ENCODE measurements around the gene PDE4D.

PDE4D gene

DNA sequence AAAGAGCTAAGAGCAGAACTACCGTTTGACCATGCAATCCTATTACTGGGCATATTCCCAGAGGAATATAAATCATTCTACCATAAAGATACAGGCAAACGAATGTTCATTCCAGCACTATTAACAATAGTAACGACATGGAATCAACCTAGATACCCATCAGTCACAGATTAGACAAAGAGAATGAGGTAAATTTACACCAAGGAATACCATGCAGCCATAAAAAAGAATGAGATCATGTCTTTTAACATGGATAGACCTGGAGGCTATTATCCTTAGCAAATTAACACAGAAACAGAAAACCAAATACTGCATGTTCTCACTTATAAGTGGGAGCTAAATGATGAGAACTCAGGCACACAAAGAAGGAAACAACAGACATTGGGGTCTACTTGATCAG lies 641.9 kb downstream of the PDE4D start:
- no peak for DNase-seq (ENCODE audit: low spot score)

DNA sequence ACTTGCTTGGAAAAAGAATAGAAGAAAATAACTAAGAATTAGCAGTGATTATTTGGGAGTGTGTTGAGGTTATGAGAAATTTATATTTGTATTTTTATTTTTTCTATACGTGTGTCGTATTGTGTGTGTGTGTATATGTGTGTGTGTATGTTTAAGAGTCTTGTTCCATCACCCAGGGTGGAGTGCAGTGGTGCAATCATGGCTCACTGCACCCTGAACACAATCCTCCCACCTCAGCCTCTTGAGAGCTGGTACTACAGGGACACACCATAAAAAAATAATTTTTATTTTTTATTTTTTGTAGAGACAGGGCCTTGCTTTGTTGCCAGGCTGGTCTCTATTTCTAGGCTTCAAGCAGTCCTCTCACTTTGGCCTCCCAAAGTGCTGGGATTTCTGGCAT lies 643.8 kb downstream of the PDE4D start:
- DNase-seq (ENCODE audit: low spot score), result no peak

DNA sequence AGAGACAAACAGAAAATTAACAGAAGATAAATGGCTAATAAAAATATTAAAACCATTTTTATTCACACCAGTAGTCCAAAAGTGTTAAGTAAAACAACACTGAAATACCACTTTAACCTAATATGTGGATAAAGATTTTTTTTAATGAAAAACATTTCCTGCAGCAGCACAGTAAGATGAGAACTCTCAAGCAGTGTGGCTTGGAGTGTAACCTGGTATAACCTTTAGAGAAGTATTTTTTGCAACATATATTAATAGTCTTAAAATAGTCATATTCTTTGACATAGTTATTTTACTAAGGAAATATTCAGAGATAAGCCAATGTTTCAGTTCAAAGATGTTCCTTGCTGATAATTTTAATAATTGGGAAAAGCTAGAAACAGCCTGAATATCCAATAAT lies 644.4 kb downstream of the PDE4D start:
- no peak for DNase-seq (ENCODE audit: low spot score)

DNA sequence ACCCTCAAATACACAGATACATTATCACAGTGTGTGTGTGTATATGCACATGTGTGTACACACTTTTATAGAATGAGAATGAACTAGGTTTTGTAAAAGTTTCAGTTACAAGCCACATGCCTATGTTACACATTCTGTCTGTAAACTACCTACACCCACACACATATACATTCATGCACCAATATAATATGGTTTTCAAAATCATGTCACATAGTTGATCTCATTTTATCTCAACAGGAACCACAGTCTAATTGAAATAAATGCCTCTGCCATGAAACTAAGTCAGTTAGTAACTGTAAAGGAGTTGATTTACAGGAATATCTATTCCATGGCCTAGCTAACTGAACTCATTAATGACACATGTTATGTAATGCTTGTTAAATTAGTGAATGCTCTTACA lies 646.6 kb downstream of the PDE4D start:
- DNase-seq (ENCODE audit: low spot score), result no peak

DNA sequence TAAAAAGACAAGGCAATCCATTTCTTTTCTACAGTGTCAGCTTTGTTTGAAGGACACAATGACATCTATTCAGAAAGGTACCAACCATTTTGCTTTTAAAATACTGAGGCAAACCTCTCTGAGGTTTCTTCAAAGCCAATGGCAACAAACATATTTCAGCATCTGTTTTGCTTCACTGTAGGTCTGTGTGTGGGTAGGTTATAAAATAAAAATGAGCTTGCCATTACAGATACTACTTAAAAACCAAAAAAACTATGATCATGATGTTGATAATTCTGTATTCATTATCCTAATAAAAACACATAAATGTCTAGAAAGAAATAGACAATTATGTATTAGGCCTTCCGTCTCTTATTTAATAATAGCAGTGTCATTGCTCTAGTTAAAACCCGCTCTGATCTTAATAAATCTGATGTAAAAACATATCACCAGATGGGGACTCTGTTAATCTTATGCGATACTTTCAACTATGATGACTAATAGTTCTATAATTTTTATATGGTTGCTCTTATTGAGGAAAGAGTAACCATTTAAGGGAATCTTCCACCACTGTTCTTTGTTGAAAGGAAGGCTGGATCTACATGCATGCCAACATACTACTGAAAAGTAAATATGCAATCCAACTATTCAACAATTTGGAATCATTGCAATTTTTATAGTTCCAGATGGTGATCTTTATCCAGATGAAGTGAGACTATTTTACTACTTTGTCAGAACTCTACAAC lies 647.2 kb downstream of the PDE4D start:
- no peak for DNase-seq (ENCODE audit: low spot score)

DNA sequence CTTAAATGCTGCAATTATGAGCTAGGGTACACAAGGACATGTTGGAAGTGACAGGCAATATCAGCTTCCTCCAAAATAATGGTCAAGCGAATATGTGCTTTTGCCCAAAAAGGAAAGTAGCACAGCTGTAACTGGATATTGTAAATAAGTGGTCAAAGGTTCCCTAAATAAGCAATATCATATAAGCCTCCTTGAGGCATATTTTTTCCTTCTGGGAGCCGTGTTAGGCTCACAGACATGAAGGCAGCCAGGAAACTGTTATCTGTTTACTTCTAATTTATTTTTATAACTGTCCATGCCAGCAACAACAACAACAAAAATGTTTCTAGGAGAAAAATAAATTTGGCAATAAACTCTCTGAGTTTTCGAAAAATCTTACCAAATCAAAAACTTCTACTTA lies 648.3 kb downstream of the PDE4D start:
- no peak for DNase-seq (ENCODE audit: low spot score)

DNA sequence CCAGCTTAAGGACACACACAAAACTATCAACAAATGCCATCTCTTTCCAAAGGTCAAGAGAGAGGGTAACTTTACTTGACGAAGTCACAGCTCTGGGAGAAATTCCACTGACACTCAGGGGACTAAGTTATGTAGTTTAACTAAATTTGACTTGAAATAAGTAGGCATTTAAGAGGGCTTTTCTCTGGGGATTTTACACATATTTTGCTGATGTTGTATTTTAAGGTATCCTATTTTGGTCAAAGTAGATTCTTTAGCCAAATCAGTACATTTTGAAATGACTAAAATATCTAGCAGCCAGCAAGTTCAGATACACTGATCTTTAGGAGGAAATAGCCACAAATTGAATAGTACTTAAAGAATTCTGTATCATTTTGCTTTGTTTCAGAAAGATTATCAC lies 652.0 kb downstream of the PDE4D start:
- DNase-seq (ENCODE audit: low spot score), result no peak

DNA sequence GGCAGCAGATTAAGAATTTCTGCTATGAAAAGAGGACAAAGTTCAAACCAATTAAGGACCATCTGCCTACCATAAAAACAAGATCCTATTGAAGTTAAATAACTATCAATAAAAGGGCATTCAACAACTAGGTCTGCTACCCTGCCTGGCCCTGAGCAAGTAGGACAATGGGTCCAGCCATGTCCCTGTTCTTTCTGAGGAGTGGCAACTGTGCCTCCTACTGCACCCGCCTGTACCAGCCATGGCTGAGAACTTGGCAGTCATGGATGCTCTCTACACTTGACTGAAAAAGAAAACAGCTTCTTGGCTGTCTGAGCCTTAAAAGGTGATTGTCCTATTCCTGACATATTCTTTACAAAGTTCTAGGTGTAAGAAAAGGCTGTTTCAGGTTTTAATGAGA lies 652.4 kb downstream of the PDE4D start:
- no peak for DNase-seq (ENCODE audit: low spot score)

DNA sequence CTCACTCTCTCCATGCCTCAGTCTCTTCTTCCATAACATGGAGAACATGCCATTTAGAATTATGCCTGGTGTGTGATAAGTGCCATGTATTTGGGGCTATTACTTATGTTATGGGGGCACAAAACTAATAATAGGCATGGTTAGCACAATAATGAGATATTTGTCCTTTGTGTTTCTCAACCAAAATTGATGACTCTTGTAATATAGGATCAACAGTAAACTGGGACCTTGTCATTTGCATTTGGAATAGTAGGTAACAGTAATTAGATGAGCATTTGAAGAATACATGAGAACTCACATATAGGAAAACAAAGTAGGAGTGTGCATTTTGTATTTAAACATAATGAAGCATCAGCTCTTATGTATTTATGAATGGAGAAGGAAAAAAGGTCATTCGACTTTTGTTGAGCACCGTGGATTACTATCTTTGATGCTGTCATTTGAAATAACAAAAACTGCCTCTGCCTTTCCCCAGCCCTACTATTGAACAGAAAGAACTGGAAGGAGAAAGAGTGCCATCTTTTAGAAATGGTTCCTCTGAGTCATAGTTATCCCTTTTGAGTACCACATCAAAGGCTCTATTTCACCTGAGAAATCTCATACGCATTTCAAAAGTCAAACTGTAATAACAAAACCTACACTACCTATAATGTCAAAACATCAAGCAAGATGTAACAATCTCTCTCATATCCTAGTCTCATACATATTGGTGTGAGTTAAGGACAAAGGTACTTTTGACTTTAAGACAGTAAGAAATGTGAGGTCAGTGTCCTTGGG lies 655.2 kb downstream of the PDE4D start:
- no peak for DNase-seq (ENCODE audit: low spot score)

DNA sequence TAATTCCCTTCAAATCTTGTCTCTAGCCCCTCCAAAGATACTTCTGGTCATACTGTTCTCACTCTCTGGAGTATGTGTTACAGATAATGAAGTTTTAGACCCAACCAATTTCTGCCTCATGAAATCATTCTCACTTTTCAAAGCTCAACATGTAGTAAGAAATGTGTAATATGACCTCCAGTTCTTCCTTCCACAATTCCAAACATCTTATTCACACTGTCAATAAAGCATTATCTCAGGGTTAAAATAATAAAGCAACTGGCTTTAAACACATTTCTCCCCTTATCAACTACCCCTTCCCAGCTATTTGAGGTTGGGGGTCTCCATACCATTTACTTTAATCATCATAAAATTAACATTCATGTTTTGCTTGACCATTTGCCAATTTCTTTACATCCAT lies 656.5 kb downstream of the PDE4D start:
- no peak for DNase-seq (ENCODE audit: low spot score)

DNA sequence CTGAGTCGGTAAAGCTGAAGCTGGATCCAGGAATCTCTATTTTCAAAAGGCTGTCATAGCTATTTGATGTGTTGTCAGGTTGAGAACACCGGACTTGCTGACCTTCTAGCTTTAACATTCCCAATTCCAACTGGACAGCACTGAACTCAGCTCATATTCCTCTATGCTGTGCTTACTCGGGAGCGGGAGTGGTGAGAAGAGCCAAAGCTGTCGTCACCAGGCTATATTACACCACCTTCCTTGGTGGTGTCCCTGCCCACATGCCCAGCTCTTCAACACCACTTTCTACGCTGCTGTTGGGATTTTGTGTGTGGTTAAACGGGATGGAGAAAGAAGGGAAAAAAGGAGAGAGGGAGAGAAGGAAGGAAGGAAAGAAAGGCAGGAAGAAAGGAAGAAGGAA lies 657.1 kb downstream of the PDE4D start:
- no peak for DNase-seq (ENCODE audit: low spot score)

DNA sequence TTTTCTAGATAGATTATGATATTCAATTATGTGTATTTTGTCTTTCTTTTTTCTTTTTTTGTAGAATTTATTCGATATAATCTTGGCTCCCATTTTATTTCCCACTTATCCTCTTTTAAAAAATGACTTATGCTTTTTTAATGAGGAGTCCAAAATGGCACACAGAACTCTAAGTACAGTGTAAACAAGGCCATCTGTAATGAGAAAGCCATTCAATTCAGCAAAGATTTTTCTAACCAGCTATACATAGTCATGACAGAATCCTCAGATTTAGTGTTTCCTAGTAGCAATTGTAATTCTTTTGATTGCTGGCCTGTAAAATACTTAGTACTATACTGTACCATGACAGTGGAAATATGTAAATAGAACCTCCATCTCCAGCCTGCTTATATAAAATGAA lies 659.3 kb downstream of the PDE4D start:
- no peak for DNase-seq (ENCODE audit: low spot score)

DNA sequence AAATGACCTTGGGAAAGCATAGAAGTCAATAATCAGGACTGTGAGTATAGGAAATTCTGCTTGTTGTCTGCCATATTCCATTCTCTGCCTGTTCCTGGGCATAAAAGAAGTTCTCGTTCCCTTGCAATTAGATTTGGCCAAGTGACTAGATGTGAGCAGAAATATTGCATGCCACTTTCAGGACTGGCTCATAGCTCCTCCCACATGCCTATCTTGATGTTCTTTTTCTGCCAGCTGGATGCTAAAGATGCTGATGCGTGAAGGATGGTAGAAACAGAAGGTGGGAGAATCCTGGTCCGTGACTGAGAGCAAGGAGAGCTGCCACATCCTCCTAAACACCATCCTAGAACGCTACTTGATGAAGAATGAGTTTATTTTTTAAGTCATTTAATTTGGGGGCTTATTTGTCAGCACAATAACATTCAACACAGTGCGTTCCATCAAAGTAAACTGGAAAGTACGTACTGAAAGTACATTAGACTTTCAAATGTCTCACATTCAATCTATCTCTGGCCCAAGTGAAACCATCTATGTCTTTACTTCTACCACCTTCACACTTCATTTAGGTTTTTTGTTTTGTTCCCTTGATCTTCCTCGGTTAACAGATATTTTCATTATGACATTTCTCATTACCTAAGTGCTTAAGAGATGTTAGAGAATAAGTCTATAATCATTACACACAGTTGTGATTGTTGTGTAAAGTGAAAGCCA lies 662.1 kb downstream of the PDE4D start:
- DNase-seq (ENCODE audit: low spot score), result no peak

DNA sequence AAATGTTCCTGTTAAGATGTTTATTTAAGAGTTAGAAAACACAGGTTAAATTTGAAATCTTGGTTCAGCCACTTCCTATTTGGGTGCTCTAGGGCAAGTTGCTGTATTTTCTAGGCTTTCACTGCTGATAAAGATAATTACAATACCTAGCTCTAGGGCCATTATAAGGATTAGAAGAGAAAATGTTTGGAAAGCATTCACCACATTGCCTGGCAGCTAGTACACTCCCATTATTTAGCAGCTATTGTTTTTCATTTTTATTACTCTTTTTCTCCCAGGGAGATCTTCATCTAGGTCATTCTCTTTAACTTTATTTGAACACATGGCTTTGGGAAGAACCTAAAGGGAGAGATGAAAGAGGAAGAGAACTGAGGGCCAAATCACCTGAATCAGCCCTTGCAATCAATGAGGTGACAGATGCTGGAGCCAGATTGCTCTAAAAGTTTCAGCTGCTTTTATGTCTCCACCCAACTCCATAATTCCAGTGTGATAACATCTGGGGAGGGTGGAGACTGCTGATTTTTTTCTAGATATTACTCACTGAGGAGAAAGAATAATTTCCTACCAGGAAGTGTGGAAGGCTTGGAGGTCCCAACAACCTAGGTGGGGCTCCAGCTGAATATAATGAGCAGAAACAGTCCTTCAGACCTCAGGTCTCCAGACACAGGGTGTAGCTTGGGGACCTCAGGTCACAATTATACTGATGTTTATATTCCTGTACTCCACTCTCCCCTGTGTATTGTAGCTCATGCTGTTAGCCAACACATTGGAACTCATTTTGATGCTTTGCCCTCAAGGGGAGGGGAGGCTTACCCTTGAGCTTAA lies 670.6 kb downstream of the PDE4D start:
- no peak for DNase-seq (ENCODE audit: low spot score)

DNA sequence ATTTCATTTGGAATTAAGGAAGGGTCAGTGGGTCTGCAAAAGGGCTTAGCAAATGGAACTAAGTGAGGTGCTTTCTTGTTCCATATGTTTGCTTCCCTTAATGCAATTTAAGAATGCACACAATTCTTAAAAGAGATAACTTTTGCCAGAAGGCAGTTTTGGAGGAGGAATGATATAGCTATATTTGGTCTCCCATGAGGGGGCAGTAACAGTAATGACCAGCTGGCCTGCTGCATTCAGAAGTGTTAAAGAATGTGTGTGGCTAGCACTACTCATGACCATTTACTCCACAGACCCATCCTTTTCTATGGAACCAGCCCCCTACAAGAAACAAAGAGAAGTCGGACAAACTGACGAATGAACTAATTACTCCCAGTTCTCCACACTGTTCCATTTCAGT lies 671.8 kb downstream of the PDE4D start:
- DNase-seq (ENCODE audit: low spot score), result no peak

DNA sequence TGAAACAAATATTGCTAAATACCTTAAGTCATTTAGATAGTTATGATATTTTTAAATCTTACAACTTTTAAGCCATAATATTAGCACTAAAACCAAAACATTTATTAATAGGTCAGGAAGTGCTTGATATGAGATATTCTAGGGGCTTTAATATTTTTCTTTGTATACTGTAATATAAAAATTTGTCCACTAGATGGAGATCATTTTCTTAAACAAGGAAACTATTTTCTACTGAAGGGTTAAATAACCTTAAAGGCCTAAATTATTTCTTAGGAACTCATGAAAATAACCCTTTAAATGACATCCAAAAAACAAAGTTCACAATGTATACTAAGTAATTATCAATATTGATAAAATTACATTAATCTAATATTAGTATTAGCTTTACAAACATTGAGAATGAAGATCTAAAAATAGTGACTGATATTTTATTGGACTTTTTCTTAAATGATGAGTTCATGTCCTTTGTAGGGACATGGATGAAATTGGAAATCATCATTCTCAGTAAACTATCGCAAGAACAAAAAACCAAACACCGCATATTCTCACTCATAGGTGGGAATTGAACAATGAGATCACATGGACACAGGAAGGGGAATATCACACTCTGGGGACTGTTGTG lies 675.0 kb downstream of the PDE4D start:
- peak; percentile 57 for DNase-seq (ENCODE audit: low spot score)

DNA sequence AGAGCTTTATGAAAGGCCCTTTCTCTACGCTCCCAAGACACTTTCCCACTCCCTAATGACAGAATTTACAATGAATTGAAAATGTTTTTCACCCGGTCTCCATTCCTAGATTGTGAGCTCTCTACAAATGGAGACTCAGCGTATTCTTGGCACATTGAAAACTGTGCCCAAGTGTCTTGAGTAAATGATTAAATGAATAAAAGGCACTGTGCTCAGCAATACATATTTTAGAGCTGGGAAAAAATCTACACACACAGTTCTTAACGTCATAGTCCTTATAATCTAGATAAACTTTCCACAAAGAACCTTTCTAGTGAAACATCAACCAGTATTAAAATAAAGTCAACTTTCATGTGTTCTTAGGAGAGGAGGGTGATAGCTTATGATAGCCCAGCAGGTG lies 676.7 kb downstream of the PDE4D start:
- DNase-seq (ENCODE audit: low spot score), result no peak

DNA sequence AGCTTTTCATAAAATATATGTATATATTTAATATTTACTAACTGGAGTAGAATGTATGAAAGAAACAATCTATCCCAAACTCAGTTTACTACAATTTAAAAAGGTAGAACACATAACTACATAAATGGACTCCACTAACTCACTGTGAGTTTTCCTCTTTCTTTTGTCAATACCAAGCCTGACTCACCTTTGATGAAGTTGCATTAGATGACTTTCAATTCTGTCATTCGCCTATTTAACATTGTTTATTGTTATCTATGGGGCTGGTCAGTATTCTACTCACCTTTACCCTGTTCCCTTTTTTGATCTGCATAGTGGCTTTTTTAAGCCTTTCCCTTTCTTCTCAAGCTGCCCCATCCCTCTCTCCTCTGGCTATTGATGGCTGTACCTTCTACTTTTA lies 680.9 kb downstream of the PDE4D start:
- DNase-seq (ENCODE audit: low spot score), result no peak

DNA sequence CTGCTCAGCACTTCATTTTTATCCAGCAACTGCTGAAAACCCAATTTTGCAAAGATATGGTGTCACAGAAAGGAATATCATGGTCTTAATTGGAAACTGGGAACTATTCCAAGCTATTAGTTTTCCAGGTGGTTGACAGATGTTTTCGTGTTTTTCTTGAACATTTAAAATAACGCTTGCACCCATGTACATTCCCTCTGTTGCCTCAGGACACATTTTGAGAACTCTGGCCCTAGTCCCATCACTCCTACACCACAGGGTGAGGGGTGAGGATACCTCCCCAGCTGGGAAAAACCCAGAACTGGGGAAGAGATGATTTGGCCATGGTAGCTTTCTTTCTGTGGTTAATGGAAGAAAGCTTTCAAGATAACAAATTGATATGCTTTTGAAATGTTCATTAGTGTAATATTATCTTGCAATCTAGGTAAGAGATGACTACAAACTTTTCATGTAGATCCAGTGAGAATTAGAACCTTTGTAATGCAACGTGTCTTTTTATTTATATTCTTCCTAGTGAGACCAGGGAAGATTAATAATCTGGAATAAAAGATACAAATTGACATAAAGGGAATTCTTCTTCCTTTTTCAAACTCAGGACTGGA lies 683.7 kb downstream of the PDE4D start:
- no peak for DNase-seq (ENCODE audit: low spot score)

DNA sequence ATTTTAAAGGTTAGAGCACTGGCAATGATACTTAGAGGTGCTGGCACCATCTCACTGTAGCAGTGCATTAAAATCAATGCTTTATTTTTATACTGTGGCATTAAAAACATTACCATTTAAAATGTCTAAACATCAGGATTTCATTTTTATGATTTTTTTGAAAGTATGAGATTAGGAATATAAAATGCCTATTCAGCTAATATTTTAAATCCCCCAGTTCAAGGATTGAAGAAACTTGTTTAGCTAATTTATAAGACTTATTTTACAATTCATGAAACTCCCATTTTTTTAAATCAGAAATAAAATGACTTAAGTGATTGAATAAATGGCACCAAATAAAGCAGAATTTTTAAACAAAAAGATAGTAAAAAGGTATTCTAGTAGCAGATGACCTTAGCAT lies 685.1 kb downstream of the PDE4D start:
- no peak for DNase-seq (ENCODE audit: low spot score)

DNA sequence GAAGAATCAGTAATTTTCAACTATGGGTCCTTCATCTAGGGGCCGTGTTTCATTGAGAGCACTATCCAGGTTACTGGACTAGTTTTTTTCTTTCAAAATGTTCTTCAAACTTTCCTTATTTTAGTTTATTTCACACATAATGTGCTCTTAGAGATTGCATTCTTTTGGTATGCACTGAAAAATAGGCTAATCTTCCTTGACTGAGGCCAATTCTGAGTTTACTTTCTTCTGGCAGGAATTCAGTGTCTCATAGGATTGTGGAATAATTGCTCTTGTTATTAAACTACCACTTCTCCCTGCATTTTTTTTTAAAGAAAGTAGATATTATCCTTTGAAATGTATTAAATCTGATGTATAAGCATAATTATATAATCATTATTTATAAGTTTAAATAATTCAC lies 686.1 kb downstream of the PDE4D start:
- DNase-seq (ENCODE audit: low spot score), result no peak

Data from RKO (cell line).